ENCODE measurements around the gene SLC29A3.

Gene SLC29A3

GRCh38 chr10:71395621-71396020 is 76.6 kb downstream of the SLC29A3 start:
- DNase-seq = no peak

GRCh38 chr10:71396084-71396710 is 77.1 kb downstream of the SLC29A3 start:
- peak; percentile 25 for DNase-seq

- DNase-seq = no peak
Observed at GRCh38 chr10:71396711-71397295, 77.7 kb downstream of the SLC29A3 start, which contains the start of gene CDH23. CDH23 (plus strand) TSS chr10:71396920; CDS start chr10:71439832, 42,912 bp downstream.

GRCh38 chr10:71397296-71398212 is 78.5 kb downstream of the SLC29A3 start:
- no peak for DNase-seq

GRCh38 chr10:71398976-71399375 is 79.9 kb downstream of the SLC29A3 start:
- no peak for DNase-seq

- no peak for DNase-seq
Observed at GRCh38 chr10:71399946-71400345, 80.9 kb downstream of the SLC29A3 start.

- DNase-seq = no peak
Observed at GRCh38 chr10:71401056-71401455, 82.0 kb downstream of the SLC29A3 start.

GRCh38 chr10:71402005-71402404 is 82.9 kb downstream of the SLC29A3 start:
- no peak for DNase-seq

- no peak for DNase-seq
Observed at GRCh38 chr10:71404503-71405295, 85.6 kb downstream of the SLC29A3 start.

- DNase-seq = no peak
Observed at GRCh38 chr10:71406878-71407277, 87.8 kb downstream of the SLC29A3 start.

- DNase-seq = no peak
Observed at GRCh38 chr10:71408436-71409225, 89.6 kb downstream of the SLC29A3 start.

GRCh38 chr10:71409516-71410104 is 90.6 kb downstream of the SLC29A3 start:
- no peak for DNase-seq

Data from CD4-positive, alpha-beta T cell treated with Interleukin-12 subunit alpha and Interleukin-12 subunit beta, for 1 hour (primary cell).